HUES48 (cell line): ENCODE measurements around the gene UBR3.
"Not testable (repeated sequence)": the region's sequence is repeated elsewhere in the genome, so short reads cannot be mapped to it uniquely, and the experiment has no call there.

ENCODE experiments used
- H3K27ac ChIP-seq: one replicate; pipeline ENCODE4 v1.7.0; 2013; ENCODE audit warnings: low read depth, low read length, inconsistent platforms
- H3K27me3 ChIP-seq: 2 replicates; pipeline ENCODE4 v1.6.1; 2013; ENCODE audit warnings: mild to moderate bottlenecking, low read length; ENCODE audit not compliant: control insufficient read depth, insufficient read depth
- H3K36me3 ChIP-seq: 2 replicates; pipeline ENCODE4 v1.6.1; 2013; ENCODE audit warnings: low read length; ENCODE audit not compliant: control insufficient read depth, insufficient read depth
- H3K4me1 ChIP-seq: 2 replicates; pipeline ENCODE4 v1.6.1; 2013; ENCODE audit warnings: mild to moderate bottlenecking, low read length; ENCODE audit not compliant: control insufficient read depth, insufficient read depth
- H3K4me3 ChIP-seq: 2 replicates; pipeline ENCODE4 v1.5.1; 2013; ENCODE audit warnings: mild to moderate bottlenecking, low read depth, low read length
- H3K9ac ChIP-seq: 2 replicates; pipeline ENCODE4 v1.6.1; 2013; ENCODE audit warnings: mild to moderate bottlenecking, low read depth, low read length, moderate library complexity
- H3K9me3 ChIP-seq: 2 replicates; pipeline ENCODE4 v1.6.1; 2013; ENCODE audit warnings: low read length; ENCODE audit not compliant: control insufficient read depth, insufficient read depth

Gene UBR3

GRCh38 chr2:169909376-169909775, 82.1 kb downstream of the UBR3 start:
- no peaks in the 10 kb centered on the region for H3K4me1 ChIP-seq
- H3K27me3 ChIP-seq = no peaks in the 10 kb centered on the region
- no peak overlapping the region for H3K4me3 ChIP-seq
- H3K9me3 ChIP-seq = no peaks in the 10 kb centered on the region
- H3K36me3 ChIP-seq = no peaks in the 10 kb centered on the region; the same call in 1 of the 2 replicates
- no peak overlapping the region for H3K27ac ChIP-seq
- no peak overlapping the region for H3K9ac ChIP-seq

GRCh38 chr2:169910109-169910799, 83.0 kb downstream of the UBR3 start:
- Histone ChIP-seq H3K4me1 (no peaks in the 10 kb centered on the region), H3K36me3 (no peaks in the 10 kb centered on the region; the same call in 1 of the 2 replicates), H3K27ac (no peak overlapping the region), H3K9me3 (no peaks in the 10 kb centered on the region), H3K9ac (no peak overlapping the region), H3K27me3 (no peaks in the 10 kb centered on the region), H3K4me3 (no peak overlapping the region)

- Histone ChIP-seq H3K4me1 (no peaks in the 10 kb centered on the region), H3K4me3 (no peak overlapping the region), H3K36me3 (no peaks in the 10 kb centered on the region; the same call in 1 of the 2 replicates), H3K27ac (no peak overlapping the region), H3K27me3 (no peaks in the 10 kb centered on the region), H3K9me3 (no peaks in the 10 kb centered on the region), H3K9ac (no peak overlapping the region)
These were observed 83.9 kb downstream of the UBR3 start for GRCh38 chr2:169911119-169911518.

- Histone ChIP-seq H3K9ac (no peak overlapping the region), H3K27me3 (no peaks in the 10 kb centered on the region)
These were observed 89.4 kb downstream of the UBR3 start for GRCh38 chr2:169916623-169917022.

GRCh38 chr2:169923977-169924376, 96.7 kb downstream of the UBR3 start:
- H3K4me1 ChIP-seq = no peaks in the 10 kb centered on the region
- H3K27ac ChIP-seq = no peak overlapping the region

More at GRCh38 chr2:169916623-169917022, 89.4 kb downstream of the UBR3 start:
- no peak overlapping the region for H3K27ac ChIP-seq
- no peaks in the 10 kb centered on the region; the same call in 1 of the 2 replicates for H3K36me3 ChIP-seq
- no peak overlapping the region for H3K4me3 ChIP-seq
- H3K9me3 ChIP-seq = no peaks in the 10 kb centered on the region
- no peaks in the 10 kb centered on the region for H3K4me1 ChIP-seq

GRCh38 chr2:169925968-169926367, 98.7 kb downstream of the UBR3 start:
- H3K9ac ChIP-seq = no peak overlapping the region

More at GRCh38 chr2:169923977-169924376, 96.7 kb downstream of the UBR3 start:
- Histone ChIP-seq H3K9me3 (no peaks in the 10 kb centered on the region), H3K36me3 (peaks cover 11% of the 10 kb centered on the region), H3K27me3 (no peaks in the 10 kb centered on the region), H3K4me3 (no peak overlapping the region), H3K9ac (no peak overlapping the region)

GRCh38 chr2:169928463-169928864, 101.2 kb downstream of the UBR3 start:
- H3K27me3 ChIP-seq = no peaks in the 10 kb centered on the region
- H3K36me3 ChIP-seq = peaks cover 11% of the 10 kb centered on the region
- H3K9ac ChIP-seq = no peak overlapping the region
- no peaks in the 10 kb centered on the region for H3K9me3 ChIP-seq
- H3K4me1 ChIP-seq = no peaks in the 10 kb centered on the region
- H3K27ac ChIP-seq = no peak overlapping the region
- H3K4me3 ChIP-seq = no peak overlapping the region

More at GRCh38 chr2:169925968-169926367, 98.7 kb downstream of the UBR3 start:
- Histone ChIP-seq H3K27ac (no peak overlapping the region), H3K9me3 (no peaks in the 10 kb centered on the region), H3K4me3 (no peak overlapping the region), H3K27me3 (no peaks in the 10 kb centered on the region), H3K36me3 (peaks cover 11% of the 10 kb centered on the region), H3K4me1 (no peaks in the 10 kb centered on the region)

- Histone ChIP-seq H3K36me3 (no peaks in the 10 kb centered on the region; the same call in 1 of the 2 replicates), H3K9me3 (no peaks in the 10 kb centered on the region)
These were observed 106.0 kb downstream of the UBR3 start for GRCh38 chr2:169933124-169933711.

GRCh38 chr2:169936652-169937051, 109.4 kb downstream of the UBR3 start:
- H3K27me3 ChIP-seq, H3K27ac ChIP-seq, H3K36me3 ChIP-seq, H3K4me1 ChIP-seq, H3K9me3 ChIP-seq, H3K9ac ChIP-seq, H3K4me3 ChIP-seq: not testable (repeated sequence)

More at GRCh38 chr2:169933124-169933711, 106.0 kb downstream of the UBR3 start:
- no peaks in the 10 kb centered on the region for H3K4me1 ChIP-seq
- no peaks in the 10 kb centered on the region for H3K27me3 ChIP-seq
- no peak overlapping the region for H3K9ac ChIP-seq
- no peak overlapping the region for H3K27ac ChIP-seq
- H3K4me3 ChIP-seq = no peak overlapping the region

GRCh38 chr2:169945515-169945914, 118.3 kb downstream of the UBR3 start:
- Histone ChIP-seq H3K27ac (no peak overlapping the region), H3K4me3 (no peak overlapping the region), H3K9ac (no peak overlapping the region), H3K4me1 (no peaks in the 10 kb centered on the region), H3K36me3 (peaks cover 18% of the 10 kb centered on the region), H3K9me3 (no peaks in the 10 kb centered on the region), H3K27me3 (no peaks in the 10 kb centered on the region)

- no peaks in the 10 kb centered on the region for H3K9me3 ChIP-seq
- H3K4me3 ChIP-seq = no peak overlapping the region
- H3K27ac ChIP-seq = no peak overlapping the region
- no peaks in the 10 kb centered on the region for H3K27me3 ChIP-seq
- H3K9ac ChIP-seq = no peak overlapping the region
- no peaks in the 10 kb centered on the region for H3K4me1 ChIP-seq
- peaks cover 18% of the 10 kb centered on the region for H3K36me3 ChIP-seq
These were observed 118.8 kb downstream of the UBR3 start for GRCh38 chr2:169946092-169946491.
